Keratinocyte (primary cell): ENCODE results near the gene TENT4B. TPM values are rescaled to one million over a fixed set of nuclear protein-coding genes. Genes with fewer than 3 reads are reported as not detected.

Experiments
- DNase-seq: peaks from one replicate; pipeline ENCODE4 v3.0.0-alpha.2; 2011; ENCODE audit warnings: low read depth, missing footprints, low spot score
- FAIRE-seq: peaks from 2 replicates; lab custom pipeline; 2011; peaks lifted over from hg19 to GRCh38; lab: Jason Lieb, UNC
- H2AFZ ChIP-seq: 2 replicates; pipeline ENCODE4 v1.6.0; 2012; ENCODE audit warnings: low read length, control low read depth, inconsistent platforms; ENCODE audit not compliant: control insufficient read depth
- H3K27ac ChIP-seq: 2 replicates; pipeline ENCODE4 v1.5.1; 2011; ENCODE audit warnings: low read length; ENCODE audit not compliant: control insufficient read depth, insufficient read depth
- H3K27me3 ChIP-seq: 3 replicates; pipeline ENCODE4 v1.6.0; 2011; ENCODE audit warnings: low read length; ENCODE audit not compliant: control insufficient read depth, insufficient read depth; ENCODE audit errors: extremely low read depth
- H3K36me3 ChIP-seq, 2 experiments: 2 replicates in 1 of 2; 3 replicates in 1 of 2; pipeline ENCODE4 v1.5.1; 2011; ENCODE audit warnings: low read length in 2 of 2, mild to moderate bottlenecking in 1 of 2; ENCODE audit not compliant: control insufficient read depth in 2 of 2, insufficient read depth in 2 of 2; ENCODE audit errors: extremely low read depth in 1 of 2
- H3K4me1 ChIP-seq: 3 replicates; pipeline ENCODE4 v1.5.1; 2011; ENCODE audit warnings: low read length; ENCODE audit not compliant: control insufficient read depth, insufficient read depth; ENCODE audit errors: extremely low read depth
- H3K4me2 ChIP-seq: 3 replicates; pipeline ENCODE4 v1.6.0; 2011; ENCODE audit warnings: low read depth, low read length; ENCODE audit not compliant: control insufficient read depth, insufficient read depth; ENCODE audit errors: extremely low read depth
- H3K4me3 ChIP-seq, 3 experiments: fragments of 200-600 bp in 1 of 3; sonication (generic) in 1 of 3; 2 replicates in 2 of 3; 3 replicates in 1 of 3; pipeline ENCODE4 v1.5.1; 2011 to 2016; ENCODE audit warnings: low read length in 3 of 3, mild to moderate bottlenecking in 3 of 3, control low read depth in 2 of 3, inconsistent platforms in 1 of 3, low read depth in 1 of 3, mixed read lengths in 1 of 3, mixed run types in 1 of 3, moderate library complexity in 1 of 3; ENCODE audit not compliant: control insufficient read depth in 2 of 3, insufficient read depth in 2 of 3; ENCODE audit errors: extremely low read depth in 1 of 3
- H3K79me2 ChIP-seq: 2 replicates; pipeline ENCODE4 v1.6.0; 2012; ENCODE audit warnings: low read length; ENCODE audit not compliant: control insufficient read depth, insufficient read depth
- H3K9ac ChIP-seq: 3 replicates; pipeline ENCODE4 v1.6.0; 2011; ENCODE audit warnings: low read length; ENCODE audit not compliant: control insufficient read depth, insufficient read depth; ENCODE audit errors: extremely low read depth
- H3K9me1 ChIP-seq: 3 replicates; pipeline ENCODE4 v1.6.0; 2011; ENCODE audit warnings: low read length; ENCODE audit not compliant: control insufficient read depth, insufficient read depth; ENCODE audit errors: extremely low read depth
- H3K9me3 ChIP-seq: 2 replicates; pipeline ENCODE4 v1.5.1; 2012; ENCODE audit warnings: low read depth, low read length; ENCODE audit not compliant: control insufficient read depth
- H4K20me1 ChIP-seq: 3 replicates; pipeline ENCODE4 v1.6.0; 2011; ENCODE audit warnings: low read length; ENCODE audit not compliant: control insufficient read depth, insufficient read depth; ENCODE audit errors: extremely low read depth
- EZH2 ChIP-seq: IDR thresholded peaks from one replicate; pipeline ENCODE4 v1.6.1; 2012; ENCODE audit warnings: inconsistent platforms, mild to moderate bottlenecking, low read length, moderate library complexity
- dilution Hi-C: fragments of 300-500 bp; cut with MboI; formaldehyde crosslinking; loops from one replicate; pipeline ENCODE4 v1.7.0; 2020; ENCODE audit warnings: low sequenced_read_pairs; ENCODE audit not compliant: extremely low pct_ligation_motif_present
- polyA plus RNA-seq, 5 experiments: library from polyadenylated mRNA; depleted of rRNA in 3 of 5; stranded (reverse) in 3 of 5; stranded (forward) in 1 of 5; unstranded in 1 of 5; fragments of >200 nt; gene quantifications; 1 replicate in 1 of 5; 2 replicates in 3 of 5; 3 replicates in 1 of 5; pipeline versions ENCODE4 v1.2.1 to v1.2.3, GENCODE V29; 2011 to 2012; ENCODE audit warnings: missing spikeins in 2 of 5, low read depth in 1 of 5, low replicate concordance in 1 of 5
- TF ChIP-seq, protein P1 (sequence below), 3 experiments: IDR thresholded peaks in 1 of 3; conservative IDR thresholded peaks in 1 of 3; optimal IDR thresholded peaks in 1 of 3; 2 replicates in 2 of 3; 3 replicates in 1 of 3; pipeline versions ENCODE3 to v1.5.1; 2011; ENCODE audit warnings: low read length in 3 of 3, mild to moderate bottlenecking in 3 of 3, moderate library complexity in 2 of 3, control low read depth in 1 of 3, inconsistent platforms in 1 of 3; ENCODE audit not compliant: insufficient read depth in 2 of 3; ENCODE audit errors: extremely low read depth in 1 of 3

TENT4B gene
- polyA plus RNA-seq, 1 donor (not counting 4 experiments of a cell fraction or from before 2014, with no cell fraction given), result 14.8 TPM

DNA sequence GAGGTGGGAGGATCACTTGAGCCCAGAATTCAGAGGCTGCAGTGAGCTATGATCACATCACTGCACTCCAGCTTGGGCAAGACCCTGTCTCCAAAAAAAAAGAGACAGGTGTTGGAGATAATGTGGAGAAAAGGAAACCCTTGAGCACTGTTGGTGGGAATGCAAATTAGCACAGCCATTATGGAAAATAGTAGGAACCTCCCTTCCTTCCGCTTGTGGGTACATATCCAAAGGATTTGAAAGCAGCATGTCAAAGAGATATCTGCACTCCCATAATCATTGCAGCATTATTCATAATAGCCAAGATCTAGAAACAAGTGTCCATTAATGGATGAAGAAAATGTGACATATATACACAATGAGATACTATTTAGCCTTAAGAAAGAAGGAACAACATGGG lies 103.5 kb downstream of the TENT4B start:
- H3K27ac ChIP-seq, result no peak overlapping the region
- DNase-seq, result no peak
- H3K9me1 ChIP-seq, result no peaks in the 10 kb centered on the region
- H3K36me3 ChIP-seq, result no peaks in the 10 kb centered on the region
- no peak overlapping the region for H3K4me3 ChIP-seq
- no peak for FAIRE-seq
- TF ChIP-seq EZH2, result no peak
- TF ChIP-seq, protein P1, sequence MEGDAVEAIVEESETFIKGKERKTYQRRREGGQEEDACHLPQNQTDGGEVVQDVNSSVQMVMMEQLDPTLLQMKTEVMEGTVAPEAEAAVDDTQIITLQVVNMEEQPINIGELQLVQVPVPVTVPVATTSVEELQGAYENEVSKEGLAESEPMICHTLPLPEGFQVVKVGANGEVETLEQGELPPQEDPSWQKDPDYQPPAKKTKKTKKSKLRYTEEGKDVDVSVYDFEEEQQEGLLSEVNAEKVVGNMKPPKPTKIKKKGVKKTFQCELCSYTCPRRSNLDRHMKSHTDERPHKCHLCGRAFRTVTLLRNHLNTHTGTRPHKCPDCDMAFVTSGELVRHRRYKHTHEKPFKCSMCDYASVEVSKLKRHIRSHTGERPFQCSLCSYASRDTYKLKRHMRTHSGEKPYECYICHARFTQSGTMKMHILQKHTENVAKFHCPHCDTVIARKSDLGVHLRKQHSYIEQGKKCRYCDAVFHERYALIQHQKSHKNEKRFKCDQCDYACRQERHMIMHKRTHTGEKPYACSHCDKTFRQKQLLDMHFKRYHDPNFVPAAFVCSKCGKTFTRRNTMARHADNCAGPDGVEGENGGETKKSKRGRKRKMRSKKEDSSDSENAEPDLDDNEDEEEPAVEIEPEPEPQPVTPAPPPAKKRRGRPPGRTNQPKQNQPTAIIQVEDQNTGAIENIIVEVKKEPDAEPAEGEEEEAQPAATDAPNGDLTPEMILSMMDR (optimal IDR thresholded peaks at IDR 0.05 in 1 of 3, IDR thresholded peaks at IDR 0.05 in 1 of 3, conservative IDR thresholded peaks at IDR 0.05 in 1 of 3; ENCODE audit: extremely low read depth in 1 of 3, insufficient read depth in 2 of 3, low read length in 3 of 3), result no peak
- peaks cover 9% of the 10 kb centered on the region for H3K4me1 ChIP-seq
- H3K79me2 ChIP-seq, result no peaks in the 10 kb centered on the region
- H4K20me1 ChIP-seq, result no peaks in the 10 kb centered on the region
- no peak overlapping the region for H2AFZ ChIP-seq
- dilution Hi-C loops, result no loop called here
- no peaks in the 10 kb centered on the region for H3K27me3 ChIP-seq
- no peak overlapping the region for H3K9ac ChIP-seq
- no peaks in the 10 kb centered on the region for H3K9me3 ChIP-seq
- no peak overlapping the region for H3K4me2 ChIP-seq

DNA sequence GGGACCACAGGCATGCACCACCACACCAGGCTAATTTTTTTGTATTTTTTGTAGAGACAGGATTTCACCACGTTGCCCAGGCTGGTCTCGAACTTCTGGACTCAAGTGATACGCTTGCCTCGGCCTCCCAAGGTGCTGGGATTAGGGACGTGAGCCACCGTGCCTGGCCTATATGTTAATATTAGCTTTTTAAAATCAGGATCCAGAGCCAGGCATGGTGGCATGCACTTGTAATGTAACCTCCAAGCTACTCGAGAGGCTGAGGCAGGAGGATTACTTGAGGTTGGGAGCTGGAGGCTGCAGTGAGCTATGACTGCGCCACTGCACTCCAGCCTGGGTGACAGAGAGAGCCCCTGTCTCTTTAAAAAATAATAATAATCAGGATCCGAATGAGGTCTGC lies 104.8 kb downstream of the TENT4B start:
- Histone ChIP-seq H3K27me3 (no peaks in the 10 kb centered on the region), H2AFZ (no peak overlapping the region), H4K20me1 (no peaks in the 10 kb centered on the region), H3K36me3 (no peaks in the 10 kb centered on the region), H3K9me3 (no peaks in the 10 kb centered on the region), H3K27ac (no peak overlapping the region), H3K4me3 (no peak overlapping the region), H3K4me1 (peaks cover 9% of the 10 kb centered on the region), H3K9me1 (no peaks in the 10 kb centered on the region), H3K9ac (no peak overlapping the region), H3K79me2 (no peaks in the 10 kb centered on the region), H3K4me2 (no peak overlapping the region)
- FAIRE-seq (no peak), DNase-seq (no peak)
- dilution Hi-C loops, result no loop called here
- TF ChIP-seq, protein P1 (optimal IDR thresholded peaks at IDR 0.05 in 1 of 3, IDR thresholded peaks at IDR 0.05 in 1 of 3, conservative IDR thresholded peaks at IDR 0.05 in 1 of 3; ENCODE audit: extremely low read depth in 1 of 3, insufficient read depth in 2 of 3, low read length in 3 of 3), result no peak
- no peak for TF ChIP-seq EZH2
